ENCODE results near the gene CHD5.

Gene CHD5

GRCh38 chr1:6096243-6097116, 83.6 kb downstream of the CHD5 start:
- no peak for TF ChIP-seq CTCF (IDR thresholded peaks at IDR 0.05; ENCODE audit: insufficient read depth, low read length, poor library complexity, severe bottlenecking)
- peaks cover 17% of the 10 kb centered on the region for H3K36me3 ChIP-seq (ENCODE audit: control insufficient read depth, insufficient read depth, low read length)
- DNase-seq (ENCODE audit: extremely low read depth, insufficient read length): peak; percentile 6
- H3K4me3 ChIP-seq (replicated peaks; ENCODE audit: low read depth, low read length): no peak overlapping the region
- H3K27me3 ChIP-seq (replicated peaks; ENCODE audit: control insufficient read depth, insufficient read depth, low read length): no peaks in the 10 kb centered on the region

GRCh38 chr1:6095511-6096242, 84.4 kb downstream of the CHD5 start:
- H3K27me3 ChIP-seq (replicated peaks; ENCODE audit: control insufficient read depth, insufficient read depth, low read length): no peaks in the 10 kb centered on the region
- H3K36me3 ChIP-seq (ENCODE audit: control insufficient read depth, insufficient read depth, low read length): peaks cover 17% of the 10 kb centered on the region
- peak; percentile 5 for DNase-seq (ENCODE audit: extremely low read depth, insufficient read length)
- H3K4me3 ChIP-seq (replicated peaks; ENCODE audit: low read depth, low read length): no peak overlapping the region
- no peak for TF ChIP-seq CTCF (IDR thresholded peaks at IDR 0.05; ENCODE audit: insufficient read depth, low read length, poor library complexity, severe bottlenecking)

- no peak for TF ChIP-seq CTCF (IDR thresholded peaks at IDR 0.05; ENCODE audit: insufficient read depth, low read length, poor library complexity, severe bottlenecking)
- Histone ChIP-seq H3K36me3 (ENCODE audit: control insufficient read depth, insufficient read depth, low read length) (peaks cover 18% of the 10 kb centered on the region), H3K4me3 (replicated peaks; ENCODE audit: low read depth, low read length) (no peak overlapping the region), H3K27me3 (replicated peaks; ENCODE audit: control insufficient read depth, insufficient read depth, low read length) (no peaks in the 10 kb centered on the region)
- DNase-seq (ENCODE audit: extremely low read depth, insufficient read length): no peak
Observed at GRCh38 chr1:6094801-6095505, 85.2 kb downstream of the CHD5 start.

GRCh38 chr1:6094246-6094645, 85.9 kb downstream of the CHD5 start:
- no peak for TF ChIP-seq CTCF (IDR thresholded peaks at IDR 0.05; ENCODE audit: insufficient read depth, low read length, poor library complexity, severe bottlenecking)
- H3K36me3 ChIP-seq (ENCODE audit: control insufficient read depth, insufficient read depth, low read length): peaks cover 18% of the 10 kb centered on the region
- DNase-seq (ENCODE audit: extremely low read depth, insufficient read length): peak; percentile 8
- no peak overlapping the region for H3K4me3 ChIP-seq (replicated peaks; ENCODE audit: low read depth, low read length)
- no peaks in the 10 kb centered on the region for H3K27me3 ChIP-seq (replicated peaks; ENCODE audit: control insufficient read depth, insufficient read depth, low read length)

- H3K36me3 ChIP-seq (ENCODE audit: control insufficient read depth, insufficient read depth, low read length): peaks cover 18% of the 10 kb centered on the region
- H3K4me3 ChIP-seq (replicated peaks; ENCODE audit: low read depth, low read length): no peak overlapping the region
- no peaks in the 10 kb centered on the region for H3K27me3 ChIP-seq (replicated peaks; ENCODE audit: control insufficient read depth, insufficient read depth, low read length)
- no peak for DNase-seq (ENCODE audit: extremely low read depth, insufficient read length)
- TF ChIP-seq CTCF (IDR thresholded peaks at IDR 0.05; ENCODE audit: insufficient read depth, low read length, poor library complexity, severe bottlenecking): no peak
Observed at GRCh38 chr1:6093611-6094010, 86.5 kb downstream of the CHD5 start.
